Measurements from ENCODE around the gene RIF1. TPM values are rescaled to one million over a fixed set of nuclear protein-coding genes. Genes with fewer than 3 reads are reported as not detected.

The RIF1 gene
- 27.1 and 29.1 TPM in 2 replicates for total RNA-seq

GRCh38 chr2:151409601-151410484, at the start of gene RIF1:
TSS of gene RIF1 (plus strand) at chr2:151409902. CDS start at chr2:151410424, 522 bp downstream.

Small RNAs within 50 kb of the gene (small RNA-seq; reads per million reads assigned to genes)
- gene MIR4773-1 (not detected), gene RN7SL124P (not detected)

Other genes with a start within 250 kb of the RIF1 start
- 2.4 and 4.3 TPM in 2 replicates for gene RBM43, start 148.0 kb upstream of the RIF1 start, total RNA-seq
- 3.1 and 5.5 TPM in 2 replicates for gene NMI, start 120.2 kb upstream of the RIF1 start, total RNA-seq
- not detected in 2 replicates for gene TNFAIP6, start 52.3 kb upstream of the RIF1 start, total RNA-seq

Data from placental epithelial cell (primary cell).